Measurements from ENCODE around the gene CEP350. TPM values are rescaled to one million over a fixed set of nuclear protein-coding genes. Genes with fewer than 3 reads are reported as not detected.
A peak's percentile ranks its signal among the peaks of the same experiment; 100 is the strongest.

Gene CEP350
- total and polyA plus RNA-seq, 7 experiments from 2014 or later = 39.1 to 90.1 (median 64.0) TPM

DNA sequence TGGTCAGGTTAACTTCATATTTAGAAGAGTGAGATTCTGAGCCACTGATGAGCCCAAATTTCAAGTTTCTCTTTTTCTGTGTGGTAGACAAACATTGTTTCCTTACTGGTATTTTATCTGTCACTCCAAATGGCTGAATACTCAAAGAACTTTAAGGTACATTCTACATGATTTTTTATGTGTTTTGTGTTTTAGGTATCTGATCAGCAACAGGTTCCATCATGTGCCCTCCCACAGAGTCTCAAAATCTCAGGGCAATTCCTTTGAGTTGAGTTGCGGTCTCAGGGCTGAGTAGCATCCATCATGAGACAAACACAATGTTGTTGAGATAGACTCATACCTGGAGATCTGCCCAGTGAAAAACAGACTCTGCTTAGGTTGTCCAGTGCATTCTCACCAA is 14.7 kb upstream of the CEP350 start:
- ATAC-seq = no peak
- ChIA-PET CTCF (no interaction called here), POLR2A (interaction anchor here (0.5 kb wide), 1 partner anchor 24 kb away, joined by 3 read pairs; no protein-coding TSS in a partner anchor)
- Mint-ChIP-seq H3K27me3 (peaks cover 0 to 36% (median 0%) of the 10 kb centered on the region in 5 donors), H3K4me3 (no peak overlapping the region), H3K27ac (no peak overlapping the region), H3K9me3 (peaks cover 0 to 2% (median 0%) of the 10 kb centered on the region in 11 donors), H3K4me1 (peaks cover 0 to 2% (median 0%) of the 10 kb centered on the region in 7 donors), H3K36me3 (no peaks in the 10 kb centered on the region)
- Histone ChIP-seq H3K4me1 (ENCODE audit: control insufficient read depth in 2 of 2, insufficient read depth in 2 of 2, low read length in 2 of 2) (no peaks in the 10 kb centered on the region), H3K27me3 (ENCODE audit: control insufficient read depth in 2 of 2, insufficient read depth in 2 of 2, low read length in 2 of 2) (peaks cover 0 to 4% of the 10 kb centered on the region in 2 donors), H3K36me3 (ENCODE audit: control insufficient read depth in 2 of 3, insufficient read depth in 3 of 3, low read length in 3 of 3) (no peaks in the 10 kb centered on the region), H3K9me3 (ENCODE audit: control insufficient read depth in 2 of 3, low read length in 3 of 3) (no peaks in the 10 kb centered on the region), H3K4me3 (ENCODE audit: low read length) (no peak overlapping the region), H3K27ac (ENCODE audit: low read depth, low read length) (no peak overlapping the region)
- no peak for DNase-seq
- intact Hi-C loops (cut with micrococcal nuclease) = no loop called here

GRCh38 chr1:179941454-179941853 is 13.2 kb upstream of the CEP350 start:
- ATAC-seq (no peak), DNase-seq (no peak)
- Histone ChIP-seq H3K36me3 (ENCODE audit: control insufficient read depth in 2 of 3, insufficient read depth in 3 of 3, low read length in 3 of 3) (no peaks in the 10 kb centered on the region), H3K9me3 (ENCODE audit: control insufficient read depth in 2 of 3, low read length in 3 of 3) (no peaks in the 10 kb centered on the region), H3K4me3 (ENCODE audit: low read length) (no peak overlapping the region), H3K27ac (ENCODE audit: low read depth, low read length) (no peak overlapping the region), H3K27me3 (ENCODE audit: control insufficient read depth in 2 of 2, insufficient read depth in 2 of 2, low read length in 2 of 2) (peaks cover 0 to 4% of the 10 kb centered on the region in 2 donors), H3K4me1 (ENCODE audit: control insufficient read depth in 2 of 2, insufficient read depth in 2 of 2, low read length in 2 of 2) (no peaks in the 10 kb centered on the region)
- POLR2A ChIA-PET = no interaction called here
- peaks cover 0 to 30% (median 0%) of the 10 kb centered on the region in 5 donors for H3K27me3 Mint-ChIP-seq
- H3K36me3 Mint-ChIP-seq = no peaks in the 10 kb centered on the region
- CTCF ChIA-PET = no interaction called here
- no peak overlapping the region for H3K27ac Mint-ChIP-seq
- intact Hi-C loops (cut with micrococcal nuclease) = no loop called here
- H3K4me1 Mint-ChIP-seq = peaks cover 0 to 1% (median 0%) of the 10 kb centered on the region in 7 donors
- H3K9me3 Mint-ChIP-seq = peaks cover 0 to 2% (median 0%) of the 10 kb centered on the region in 11 donors
- H3K4me3 Mint-ChIP-seq = no peak overlapping the region

DNA sequence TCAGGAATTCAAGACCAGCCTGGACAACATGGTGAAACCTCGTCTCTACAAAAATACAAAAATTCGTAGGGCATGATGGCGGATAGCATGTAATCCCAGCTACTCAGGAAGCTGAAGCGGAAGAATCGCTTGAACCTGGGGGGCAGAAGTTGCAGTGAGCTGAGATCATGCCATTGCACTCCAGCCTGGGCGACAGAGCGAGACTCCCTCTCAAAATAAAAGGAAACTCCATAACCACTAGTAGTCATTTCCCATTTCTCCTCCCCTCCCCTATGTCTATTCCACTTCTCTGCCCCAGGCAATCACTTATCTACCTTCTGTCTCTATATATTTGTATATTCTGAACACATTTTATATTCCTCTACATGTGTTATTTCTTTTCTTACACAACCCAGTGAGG is 4.0 kb upstream of the CEP350 start:
- Histone ChIP-seq H3K27me3 (ENCODE audit: control insufficient read depth in 2 of 2, insufficient read depth in 2 of 2, low read length in 2 of 2) (no peaks in the 10 kb centered on the region), H3K4me1 (ENCODE audit: control insufficient read depth in 2 of 2, insufficient read depth in 2 of 2, low read length in 2 of 2) (peaks cover 19 to 20% of the 10 kb centered on the region in 2 donors), H3K27ac (ENCODE audit: low read depth, low read length) (no peak overlapping the region), H3K36me3 (ENCODE audit: control insufficient read depth in 2 of 3, insufficient read depth in 3 of 3, low read length in 3 of 3) (peaks cover 0 to 7% (median 0%) of the 10 kb centered on the region in 3 experiments), H3K4me3 (ENCODE audit: low read length) (no peak overlapping the region), H3K9me3 (ENCODE audit: control insufficient read depth in 2 of 3, low read length in 3 of 3) (no peaks in the 10 kb centered on the region)
- no peak for ATAC-seq
- ChIA-PET CTCF (no interaction called here), POLR2A (interaction anchor here (5.8 kb wide), 1 partner anchor 68 kb away, joined by 82 read pairs; the partner anchor contains the start of gene TOR1AIP1)
- Mint-ChIP-seq H3K9me3 (peaks cover 0 to 2% (median 0%) of the 10 kb centered on the region in 11 donors), H3K4me1 (peaks cover 14 to 36% (median 26%) of the 10 kb centered on the region in 7 donors), H3K36me3 (peaks cover 0 to 12% (median 0%) of the 10 kb centered on the region in 5 donors), H3K27me3 (peaks cover 0 to 2% (median 0%) of the 10 kb centered on the region in 5 donors), H3K4me3 (no peak overlapping the region), H3K27ac (no peak overlapping the region)
- intact Hi-C loops (cut with micrococcal nuclease) = loop anchor here (5.0 to 10.0 kb wide), 4 partner anchors 33 to 1154 kb away; no protein-coding TSS in a partner anchor
- DNase-seq = no peak

GRCh38 chr1:179951383-179952144 is 3.0 kb upstream of the CEP350 start:
- H3K27me3 Mint-ChIP-seq = peaks cover 0 to 2% (median 0%) of the 10 kb centered on the region in 5 donors
- POLR2A ChIA-PET = interaction anchor here (5.8 kb wide), 1 partner anchor 69 kb away, joined by 82 read pairs; the partner anchor contains the start of gene TOR1AIP1
- no peaks in the 10 kb centered on the region for H3K27me3 ChIP-seq (ENCODE audit: control insufficient read depth in 2 of 2, insufficient read depth in 2 of 2, low read length in 2 of 2)
- H3K36me3 ChIP-seq (ENCODE audit: control insufficient read depth in 2 of 3, insufficient read depth in 3 of 3, low read length in 3 of 3) = peaks cover 0 to 7% (median 0%) of the 10 kb centered on the region in 3 experiments
- H3K4me1 Mint-ChIP-seq = peaks cover 14 to 45% (median 34%) of the 10 kb centered on the region in 7 donors
- H3K4me1 ChIP-seq (ENCODE audit: control insufficient read depth in 2 of 2, insufficient read depth in 2 of 2, low read length in 2 of 2) = peaks cover 22 to 28% of the 10 kb centered on the region in 2 donors
- intact Hi-C loops (cut with micrococcal nuclease) = loop anchor here (5.0 to 10.0 kb wide), 4 partner anchors 34 to 1153 kb away; no protein-coding TSS in a partner anchor
- ATAC-seq (no peak), DNase-seq (no peak)
- H3K4me3 ChIP-seq (ENCODE audit: low read length) = no peak overlapping the region
- peak overlapping the region; percentile 83 to 98 (median 96) for H3K27ac Mint-ChIP-seq
- CTCF ChIA-PET = no interaction called here
- peaks cover 0 to 2% (median 0%) of the 10 kb centered on the region in 11 donors for H3K9me3 Mint-ChIP-seq
- H3K4me3 Mint-ChIP-seq = peak overlapping the region in 4 of 10 donors; percentile 12 to 90 (median 44)
- no peaks in the 10 kb centered on the region for H3K9me3 ChIP-seq (ENCODE audit: control insufficient read depth in 2 of 3, low read length in 3 of 3)
- H3K27ac ChIP-seq (ENCODE audit: low read depth, low read length) = peak overlapping the region; percentile 95
- H3K36me3 Mint-ChIP-seq = peaks cover 0 to 12% (median 0%) of the 10 kb centered on the region in 5 donors

GRCh38 chr1:179952186-179952585 is 2.4 kb upstream of the CEP350 start:
- Histone ChIP-seq H3K36me3 (ENCODE audit: control insufficient read depth in 2 of 3, insufficient read depth in 3 of 3, low read length in 3 of 3) (peaks cover 0 to 7% (median 0%) of the 10 kb centered on the region in 3 experiments), H3K4me3 (ENCODE audit: low read length) (no peak overlapping the region), H3K4me1 (ENCODE audit: control insufficient read depth in 2 of 2, insufficient read depth in 2 of 2, low read length in 2 of 2) (peaks cover 25 to 32% of the 10 kb centered on the region in 2 donors), H3K9me3 (ENCODE audit: control insufficient read depth in 2 of 3, low read length in 3 of 3) (no peaks in the 10 kb centered on the region), H3K27me3 (ENCODE audit: control insufficient read depth in 2 of 2, insufficient read depth in 2 of 2, low read length in 2 of 2) (no peaks in the 10 kb centered on the region), H3K27ac (ENCODE audit: low read depth, low read length) (peak overlapping the region; percentile 95)
- Mint-ChIP-seq H3K9me3 (peaks cover 0 to 2% (median 0%) of the 10 kb centered on the region in 11 donors), H3K36me3 (peaks cover 0 to 12% (median 0%) of the 10 kb centered on the region in 5 donors), H3K4me1 (peaks cover 17 to 51% (median 39%) of the 10 kb centered on the region in 7 donors), H3K4me3 (peak overlapping the region in 9 of 10 donors; percentile 1 to 90 (median 37)), H3K27ac (peak overlapping the region; percentile 83 to 98 (median 96)), H3K27me3 (peaks cover 0 to 2% (median 0%) of the 10 kb centered on the region in 5 donors)
- ChIA-PET POLR2A (interaction anchor here (5.8 kb wide), 1 partner anchor 69 kb away, joined by 82 read pairs; the partner anchor contains the start of gene TOR1AIP1), CTCF (no interaction called here)
- intact Hi-C loops (cut with micrococcal nuclease) = loop anchor here (5.0 to 10.0 kb wide), 4 partner anchors 35 to 1153 kb away; no protein-coding TSS in a partner anchor
- ATAC-seq (no peak), DNase-seq (no peak)

DNA sequence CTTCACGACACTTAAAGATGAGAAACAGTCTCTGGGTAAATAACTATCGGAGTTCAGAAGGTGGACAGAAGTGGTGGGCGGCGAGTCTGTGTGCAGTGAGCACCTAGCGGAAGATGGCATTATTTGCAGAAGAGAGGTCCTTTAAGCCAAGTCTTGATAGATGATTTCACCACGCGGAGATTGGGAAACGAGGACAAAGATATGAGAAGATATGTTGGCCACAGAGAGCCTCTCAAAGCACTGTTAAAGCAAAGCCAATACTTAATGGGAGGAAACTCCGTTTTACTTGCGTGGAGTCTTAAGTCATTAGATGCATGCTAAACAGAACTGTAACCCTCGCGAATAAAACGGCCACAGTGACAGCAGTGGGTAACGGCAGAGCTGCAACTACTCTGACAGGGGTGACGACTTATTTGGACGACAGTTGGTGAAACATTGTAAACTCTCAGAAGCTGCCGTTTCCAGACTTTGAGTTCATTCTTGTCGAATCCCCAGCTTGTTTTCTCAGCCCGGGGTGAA is 577 bp upstream of the CEP350 start:
- peak overlapping the region; percentile 91 to 99 (median 97) for H3K27ac Mint-ChIP-seq
- Histone ChIP-seq H3K9me3 (ENCODE audit: control insufficient read depth in 2 of 3, low read length in 3 of 3) (no peaks in the 10 kb centered on the region), H3K27me3 (ENCODE audit: control insufficient read depth in 2 of 2, insufficient read depth in 2 of 2, low read length in 2 of 2) (no peaks in the 10 kb centered on the region), H3K4me3 (ENCODE audit: low read length) (peak overlapping the region; percentile 67), H3K36me3 (ENCODE audit: control insufficient read depth in 2 of 3, insufficient read depth in 3 of 3, low read length in 3 of 3) (peaks cover 0 to 7% (median 0%) of the 10 kb centered on the region in 3 experiments), H3K4me1 (ENCODE audit: control insufficient read depth in 2 of 2, insufficient read depth in 2 of 2, low read length in 2 of 2) (peaks cover 32 to 42% of the 10 kb centered on the region in 2 donors), H3K27ac (ENCODE audit: low read depth, low read length) (peak overlapping the region; percentile 95)
- POLR2A ChIA-PET = interaction anchor here (0.6 to 5.8 kb wide), 22 partner anchors 9 to 1079 kb away, joined by 3 to 82 read pairs (median 3); partner anchors contain the start of genes ACBD6, TOR1AIP1 and TOR1AIP2
- peaks cover 31 to 67% (median 55%) of the 10 kb centered on the region in 7 donors for H3K4me1 Mint-ChIP-seq
- no peaks in the 10 kb centered on the region for H3K27me3 Mint-ChIP-seq
- H3K9me3 Mint-ChIP-seq = peaks cover 0 to 2% (median 0%) of the 10 kb centered on the region in 11 donors
- peak overlapping the region; percentile 81 to 95 (median 91) for H3K4me3 Mint-ChIP-seq
- DNase-seq (peak in 2 of 9 donors; percentile 8 to 38), ATAC-seq (peak; percentile 15)
- CTCF ChIA-PET = interaction anchor here (0.9 to 1.9 kb wide), 4 partner anchors 72 to 139 kb away, joined by 3 to 5 read pairs (median 4); no protein-coding TSS in a partner anchor
- intact Hi-C loops (cut with micrococcal nuclease) = loop anchor here (1.0 to 10.0 kb wide), 17 partner anchors 37 to 1151 kb away; partner anchors contain the start of genes TOR1AIP1 (in 2 of the 2), TOR1AIP2 (in 2 of the 2), ACBD6 (in 1 of the 2) and AXDND1 (in 1 of the 2)
- peaks cover 0 to 14% (median 0%) of the 10 kb centered on the region in 5 donors for H3K36me3 Mint-ChIP-seq

Measured in naive thymus-derived CD4-positive, alpha-beta T cell (primary cell).